K562 (cell line): ENCODE results near the gene USP8. TPM values are rescaled to one million over a fixed set of nuclear protein-coding genes. Genes with fewer than 3 reads are reported as not detected.

Source experiments
- ATAC-seq: fragments of 200-7000 bp; cut with Tn5 transposase; 3 replicates; pipeline ENCODE4 v1.9.1; 2020; ENCODE audit warnings: moderate library complexity
- BruUV-seq: library from RNA; stranded (reverse); fragments of 400-500 nt; replicated peaks from 2 replicates; lab custom pipeline; 2021; lab: Mats Ljungman, UMichigan
- CTCF ChIA-PET: fragments of 300-600 bp; formaldehyde crosslinking; extraction: SDS; loops from one replicate; lab custom pipeline; 2021; ENCODE audit warnings: low intra/inter-chr PET ratio; lab: Yijun Ruan, JAX
- POLR2A ChIA-PET: fragments of 300-600, 350-650 bp; sonication (Branson Sonifier 250); formaldehyde crosslinking; extraction: SDS; loops from one replicate; lab custom pipeline; 2021; ENCODE audit warnings: antibody characterized with exemption, inconsistent platforms; lab: Yijun Ruan, JAX
- DNase-seq, 4 experiments: peaks; one replicate each; pipeline versions ENCODE4 v3.0.0 to v3.0.0-alpha.2; 2011 to 2018; ENCODE audit warnings: low spot score in 3 of 4, mixed read lengths in 3 of 4; ENCODE audit errors: extremely low read depth in 1 of 4
- FAIRE-seq: peaks from 2 replicates; lab custom pipeline; 2011; peaks lifted over from hg19 to GRCh38; lab: Jason Lieb, UNC
- H2AFZ ChIP-seq: 2 replicates; pipeline ENCODE4 v1.6.0; 2011; ENCODE audit warnings: low read depth, low read length, control low read depth, inconsistent platforms
- H3K27ac ChIP-seq: fragments of 200-600 bp; 3 replicates; pipeline ENCODE4 v1.8.0; 2011; ENCODE audit warnings: low read depth, mild to moderate bottlenecking, control low read depth, inconsistent platforms, low read length, moderate library complexity, mixed read lengths; ENCODE audit errors: extremely low read depth
- H3K27me3 ChIP-seq, 2 experiments: fragments of 300-600 bp in 1 of 2; 2 replicates in 1 of 2; 3 replicates in 1 of 2; pipeline versions ENCODE4 v1.6.0 to v1.8.0; 2011; ENCODE audit warnings: inconsistent platforms in 2 of 2, low read length in 2 of 2, mild to moderate bottlenecking in 1 of 2, mixed read lengths in 1 of 2, moderate library complexity in 1 of 2; ENCODE audit not compliant: control insufficient read depth in 2 of 2, insufficient read depth in 2 of 2
- H3K36me3 ChIP-seq: fragments of 300-600 bp; 3 replicates; pipeline ENCODE4 v1.8.0; 2011; ENCODE audit warnings: mild to moderate bottlenecking, low read length, inconsistent platforms; ENCODE audit not compliant: control insufficient read depth, insufficient read depth
- H3K4me1 ChIP-seq, 2 experiments: fragments of 200-600 bp in 1 of 2; replicated peaks in 1 of 2; 2 replicates in 1 of 2; 3 replicates in 1 of 2; pipeline versions ENCODE4 v1.5.1 to v1.8.0; 2011; ENCODE audit warnings: inconsistent platforms in 2 of 2, low read length in 2 of 2, mild to moderate bottlenecking in 1 of 2, mixed read lengths in 1 of 2, moderate library complexity in 1 of 2; ENCODE audit not compliant: control insufficient read depth in 2 of 2, insufficient read depth in 2 of 2
- H3K4me2 ChIP-seq: 2 replicates; pipeline ENCODE4 v1.6.1; 2011; ENCODE audit warnings: low read length, control low read depth, inconsistent platforms, mixed read lengths; ENCODE audit not compliant: insufficient read depth
- H3K4me3 ChIP-seq: fragments of 200-600 bp; sonication (generic), shearing (Covaris generic); 2 replicates; pipeline ENCODE4 v1.5.1; 2016; ENCODE audit warnings: control low read depth, inconsistent platforms
- H3K79me2 ChIP-seq: fragments of 200-600 bp; 3 replicates; pipeline ENCODE4 v1.8.0; 2011; ENCODE audit warnings: low read length, inconsistent platforms; ENCODE audit not compliant: control insufficient read depth, insufficient read depth
- H3K9ac ChIP-seq, 2 experiments: 2 replicates each; pipeline versions ENCODE4 v1.6.0 to v1.6.1; 2011; ENCODE audit warnings: low read depth in 2 of 2, low read length in 2 of 2, control low read depth in 1 of 2, inconsistent platforms in 1 of 2, mild to moderate bottlenecking in 1 of 2, mixed read lengths in 1 of 2; ENCODE audit not compliant: insufficient read depth in 1 of 2
- H3K9me1 ChIP-seq: one replicate; pipeline ENCODE4 v1.6.0; 2011; ENCODE audit warnings: inconsistent platforms, mild to moderate bottlenecking, low read length, moderate library complexity; ENCODE audit not compliant: control insufficient read depth, insufficient read depth
- H3K9me3 ChIP-seq: replicated peaks from 2 replicates; pipeline ENCODE4 v1.5.1; 2011; ENCODE audit warnings: low read depth, low read length, inconsistent platforms; ENCODE audit not compliant: control insufficient read depth, insufficient read depth
- H4K20me1 ChIP-seq: replicated peaks from 2 replicates; pipeline ENCODE4 v1.6.1; 2011; ENCODE audit warnings: low read length, inconsistent platforms, mixed read lengths; ENCODE audit not compliant: control insufficient read depth, insufficient read depth
- BMI1 ChIP-seq: fragments of 150-350 bp; IDR thresholded peaks from 2 replicates; pipeline ENCODE4 v1.6.1; 2014; ENCODE audit warnings: low read length
- CHCHD3 ChIP-seq: fragments of 250-450 bp; sonication (Bioruptor Pico); IDR thresholded peaks from 2 replicates; pipeline ENCODE4 v2.1.2; 2022; ENCODE audit warnings: mild to moderate bottlenecking
- MCM3 ChIP-seq: fragments of 450-650 bp; IDR thresholded peaks from 2 replicates; pipeline ENCODE4 v1.6.1; 2016
- MTA2 ChIP-seq: fragments of 450-650 bp; IDR thresholded peaks from 2 replicates; pipeline ENCODE4 v1.6.1; 2016; ENCODE audit warnings: low read depth
- POU5F1 ChIP-seq: fragments of 150-350 bp; IDR thresholded peaks from 2 replicates; pipeline ENCODE4 v1.6.1; 2014; ENCODE audit warnings: borderline replicate concordance, low read length, low read depth, mild to moderate bottlenecking; ENCODE audit not compliant: partially characterized antibody
- SMAD2 ChIP-seq: fragments of 150-350 bp; IDR thresholded peaks from 2 replicates; pipeline ENCODE4 v1.6.1; 2014; ENCODE audit warnings: low read depth, mild to moderate bottlenecking, low read length
- SP1 ChIP-seq: sonication (generic); formaldehyde crosslinking; IDR thresholded peaks from 2 replicates; pipeline ENCODE4 v1.8.1; 2022; ENCODE audit warnings: mild to moderate bottlenecking, missing genetic modification reagents
- ZNF212 ChIP-seq: fragments of 450-650 bp; formaldehyde crosslinking; IDR thresholded peaks from 2 replicates; pipeline ENCODE4 v1.4.0; 2020; ENCODE audit warnings: mild to moderate bottlenecking
- WGBS: fragments of 100-300 bp; shearing (Covaris generic); methylation state at CpG from one replicate; pipeline ENCODE4 v1.1.6; 2016; ENCODE audit warnings: low coverage, mixed read lengths; ENCODE audit not compliant: insufficient coverage; ENCODE audit errors: missing lambda C conversion rate; 5-methylcytosine and 5-hydroxymethylcytosine counted together
- in situ Hi-C: fragments of 300-500 bp; cut with MboI; formaldehyde crosslinking; loops from 4 replicates; pipeline ENCODE4 v1.15.0; 2018; ENCODE audit warnings: inconsistent platforms, mixed read lengths
- intact Hi-C: fragments of 100-400 bp; cut with micrococcal nuclease; formaldehyde crosslinking; loops from 2 replicates; pipeline ENCODE4 v1.14.2; 2022
- polyA plus RNA-seq, 8 experiments: library from polyadenylated mRNA; depleted of rRNA in 4 of 8; stranded (reverse) in 5 of 8; unstranded in 3 of 8; fragments of >200 nt; fragmentation: Nextera tagmentation in 2 of 8; fragmentation: Illumina TruSeq in 1 of 8; extraction: Ambion mirVana in 2 of 8; extraction: Trizol in 1 of 8; gene quantifications; 2 replicates each; pipeline versions ENCODE4 v1.2.1 to v1.2.3, GENCODE V29; 2011 to 2014; ENCODE audit warnings: inconsistent platforms in 1 of 8, missing spikeins in 1 of 8
- total RNA-seq, 7 experiments: library from RNA; depleted of rRNA in 6 of 7; stranded (reverse); fragments of >200 nt in 6 of 7; fragmentation: Illumina TruSeq in 2 of 7; extraction: Trizol in 2 of 7; gene quantifications; 2 replicates each; pipeline versions ENCODE4 v1.2.1 to v1.2.3, GENCODE V29; 2011 to 2021; ENCODE audit warnings: low replicate concordance in 1 of 7
- TF ChIP-seq, protein P1 (sequence below): fragments of 250-450 bp; sonication (Bioruptor Pico); IDR thresholded peaks from 2 replicates; pipeline ENCODE4 v1.8.0; 2021; ENCODE audit warnings: mild to moderate bottlenecking, moderate library complexity

The USP8 gene
- total and polyA plus RNA-seq, 9 of the 15 experiments (the other 6 are each of a cell fraction or from before 2014, with no cell fraction given) = 35.1 to 58.4 (median 46.1) TPM

- POLR2A ChIA-PET = interaction anchor here (0.8 kb wide), 1 partner anchor 9 kb away, joined by 3 read pairs; no protein-coding TSS in a partner anchor
- Histone ChIP-seq H3K4me1 (no peaks in the 10 kb centered on the region), H3K79me2 (no peaks in the 10 kb centered on the region), H3K9me3 (no peaks in the 10 kb centered on the region), H3K4me3 (no peak overlapping the region), H3K4me2 (no peak overlapping the region), H3K36me3 (peaks cover 85% of the 10 kb centered on the region), H3K9ac (no peak overlapping the region), H3K27me3 (no peaks in the 10 kb centered on the region), H3K9me1 (no peaks in the 10 kb centered on the region), H4K20me1 (no peaks in the 10 kb centered on the region), H3K27ac (no peak overlapping the region), H2AFZ (no peak overlapping the region)
- DNase-seq (no peak), ATAC-seq (no peak), FAIRE-seq (no peak)
- CTCF ChIA-PET = no interaction called here
- TF ChIP-seq MTA2 (no peak), CHCHD3 (CRISPR knock-in tag) (no peak), MCM3 (no peak), POU5F1 (no peak), ZNF212 (no peak), BMI1 (no peak), SMAD2 (no peak), SP1 (no peak)
- TF ChIP-seq, protein P1, sequence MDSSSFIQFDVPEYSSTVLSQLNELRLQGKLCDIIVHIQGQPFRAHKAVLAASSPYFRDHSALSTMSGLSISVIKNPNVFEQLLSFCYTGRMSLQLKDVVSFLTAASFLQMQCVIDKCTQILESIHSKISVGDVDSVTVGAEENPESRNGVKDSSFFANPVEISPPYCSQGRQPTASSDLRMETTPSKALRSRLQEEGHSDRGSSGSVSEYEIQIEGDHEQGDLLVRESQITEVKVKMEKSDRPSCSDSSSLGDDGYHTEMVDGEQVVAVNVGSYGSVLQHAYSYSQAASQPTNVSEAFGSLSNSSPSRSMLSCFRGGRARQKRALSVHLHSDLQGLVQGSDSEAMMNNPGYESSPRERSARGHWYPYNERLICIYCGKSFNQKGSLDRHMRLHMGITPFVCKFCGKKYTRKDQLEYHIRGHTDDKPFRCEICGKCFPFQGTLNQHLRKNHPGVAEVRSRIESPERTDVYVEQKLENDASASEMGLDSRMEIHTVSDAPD = no peak
- WGBS = 96% methylated on average over 2 of the region's 2 CpGs
- in situ Hi-C loops (no loop called here), intact Hi-C loops (no loop called here)
- BruUV-seq = no TSS peak
These were observed 72.5 kb downstream of the USP8 start for GRCh38 chr15:50496692-50497091.
